A549 (cell line): Measurements from ENCODE around the gene PPAN. TPM values are rescaled to one million over a fixed set of nuclear protein-coding genes. Genes with fewer than 3 reads are reported as not detected.

Source experiments
- ATAC-seq, 2 experiments: fragments of 200-7000 bp in 1 of 2; fragments of >200 bp in 1 of 2; cut with Nextera tagmentation in 1 of 2; cut with Tn5 transposase in 1 of 2; 3 replicates each; pipeline versions ENCODE4 v1.8.0 to v1.9.1; 2018 to 2020; ENCODE audit warnings: mild to moderate bottlenecking in 1 of 2, moderate library complexity in 1 of 2
- CTCF ChIA-PET: fragments of 300-600 bp; sonication (Branson Sonifier 250); formaldehyde crosslinking; extraction: SDS; loops from one replicate; lab custom pipeline; 2021; ENCODE audit warnings: antibody characterized with exemption, inconsistent platforms; lab: Yijun Ruan, JAX
- POLR2A ChIA-PET: fragments of 350-600 bp; formaldehyde crosslinking; extraction: SDS; loops from one replicate; lab custom pipeline; 2021; ENCODE audit warnings: antibody characterized with exemption, inconsistent platforms; lab: Yijun Ruan, JAX
- DNase-seq, 2 experiments: peaks; one replicate each; pipeline versions ENCODE4 v3.0.0 to v3.0.0-alpha.2; 2011 to 2016; ENCODE audit warnings: low read depth in 1 of 2, low spot score in 1 of 2
- FAIRE-seq: peaks from 2 replicates; lab custom pipeline; 2011; peaks lifted over from hg19 to GRCh38; lab: Jason Lieb, UNC
- H3K27ac ChIP-seq, 2 experiments: fragments of >200 bp; sonication (Bioruptor Twin); formaldehyde crosslinking; 3 replicates each; pipeline ENCODE4 v1.5.1; 2016 to 2017
- H3K4me1 ChIP-seq: fragments of >200 bp; sonication (Bioruptor Twin); formaldehyde crosslinking; 3 replicates; pipeline ENCODE4 v1.6.1; 2016
- H3K4me2 ChIP-seq: fragments of >200 bp; sonication (Bioruptor Twin); formaldehyde crosslinking; 3 replicates; pipeline ENCODE4 v1.6.1; 2016
- H3K4me3 ChIP-seq: fragments of >200 bp; sonication (Bioruptor Twin); formaldehyde crosslinking; 3 replicates; pipeline ENCODE4 v1.5.1; 2016
- H3K9me3 ChIP-seq: fragments of >200 bp; sonication (Bioruptor Twin); formaldehyde crosslinking; 3 replicates; pipeline ENCODE4 v1.6.1; 2016
- BCL3 ChIP-seq: fragments of >200 bp; sonication (Bioruptor Twin); formaldehyde crosslinking; IDR thresholded peaks from 3 replicates; pipeline ENCODE4 v1.6.1; 2016
- BHLHE40 ChIP-seq: IDR thresholded peaks from 2 replicates; pipeline ENCODE4 v1.6.1; 2012; ENCODE audit warnings: low read depth, low read length, inconsistent platforms
- CBX8 ChIP-seq: fragments of 200-600 bp; sonication (generic); IDR thresholded peaks from 2 replicates; pipeline ENCODE4 v1.6.1; 2016
- CEBPB ChIP-seq, 2 experiments: fragments of >200 bp in 1 of 2; sonication (Bioruptor Twin) in 1 of 2; formaldehyde crosslinking in 1 of 2; IDR thresholded peaks; 2 replicates each; pipeline ENCODE4 v1.6.1; 2012 to 2016
- EHF ChIP-seq: fragments of 250-450 bp; sonication (Bioruptor Pico); IDR thresholded peaks from 2 replicates; pipeline ENCODE4 v1.5.0; 2020; ENCODE audit warnings: mild to moderate bottlenecking
- EHMT2 ChIP-seq: fragments of 200-600 bp; sonication (generic); IDR thresholded peaks from 2 replicates; pipeline ENCODE4 v1.6.1; 2016; ENCODE audit warnings: antibody characterized with exemption, low read depth, mild to moderate bottlenecking, moderate library complexity
- ELK1 ChIP-seq: fragments of 150-350 bp; IDR thresholded peaks from 2 replicates; pipeline ENCODE4 v1.6.1; 2014; ENCODE audit warnings: low read depth, mild to moderate bottlenecking, low read length
- ESRRA ChIP-seq: fragments of 150-350 bp; IDR thresholded peaks from 2 replicates; pipeline ENCODE4 v1.6.1; 2014; ENCODE audit warnings: mild to moderate bottlenecking, low read length, borderline replicate concordance
- HEYL ChIP-seq: fragments of 250-450 bp; sonication (Bioruptor Pico); IDR thresholded peaks from 2 replicates; pipeline ENCODE4 v1.8.0; 2021; ENCODE audit warnings: mild to moderate bottlenecking, moderate library complexity
- HOXA7 ChIP-seq: fragments of 250-450 bp; sonication (Bioruptor Pico); IDR thresholded peaks from 2 replicates; pipeline ENCODE4 v1.5.0; 2020; ENCODE audit warnings: mild to moderate bottlenecking, moderate library complexity
- JUN ChIP-seq, 2 experiments: fragments of >200 bp; sonication (Bioruptor Twin); formaldehyde crosslinking; IDR thresholded peaks; 2 replicates in 1 of 2; 3 replicates in 1 of 2; pipeline ENCODE4 v1.6.1; 2016 to 2017
- JUNB ChIP-seq: fragments of >200 bp; sonication (Bioruptor Twin); formaldehyde crosslinking; IDR thresholded peaks from 2 replicates; pipeline ENCODE4 v1.6.1; 2016
- KDM1A ChIP-seq: fragments of 200-600 bp; sonication (generic); IDR thresholded peaks from 2 replicates; pipeline ENCODE4 v1.6.1; 2016; ENCODE audit warnings: low read depth, mild to moderate bottlenecking
- MAFK ChIP-seq: fragments of 450-650 bp; IDR thresholded peaks from 2 replicates; pipeline ENCODE4 v1.6.1; 2014; ENCODE audit not compliant: partially characterized antibody
- MAZ ChIP-seq: fragments of 150-350 bp; IDR thresholded peaks from 2 replicates; pipeline ENCODE4 v1.6.1; 2014; ENCODE audit warnings: antibody characterized with exemption, low read depth, low read length, borderline replicate concordance
- NR3C1 ChIP-seq: fragments of >200 bp; sonication (Bioruptor Twin); formaldehyde crosslinking; IDR thresholded peaks from 3 replicates; pipeline ENCODE4 v1.6.1; 2017
- PBX3 ChIP-seq: IDR thresholded peaks from 2 replicates; pipeline ENCODE4 v1.6.1; 2012
- RARB ChIP-seq: fragments of 250-450 bp; sonication (Bioruptor Pico); IDR thresholded peaks from 2 replicates; pipeline ENCODE4 v1.8.0; 2021; ENCODE audit warnings: mild to moderate bottlenecking, moderate library complexity
- REST ChIP-seq: fragments of 200-600 bp; sonication (generic); IDR thresholded peaks from 2 replicates; pipeline ENCODE4 v1.6.1; 2016; ENCODE audit warnings: antibody characterized with exemption, mild to moderate bottlenecking, moderate library complexity
- ZNF302 ChIP-seq: fragments of 250-450 bp; sonication (Bioruptor Pico); IDR thresholded peaks from 2 replicates; pipeline ENCODE4 v1.9.0; 2021; ENCODE audit warnings: inconsistent platforms, mild to moderate bottlenecking, moderate library complexity
- WGBS: methylation state at CpG from one replicate; pipeline ENCODE4 v1.1.6; 2017; ENCODE audit errors: missing lambda C conversion rate; 5-methylcytosine and 5-hydroxymethylcytosine counted together
- polyA plus RNA-seq, 4 experiments: library from polyadenylated mRNA; depleted of rRNA in 3 of 4; stranded (reverse); fragments of >200 nt; fragmentation: RNase III in 1 of 4; extraction: RNeasy Plus Mini Kit Qiagen cat#74134 plus additional on column Dnase treatment in 1 of 4; gene quantifications; 2 replicates in 3 of 4; 3 replicates in 1 of 4; pipeline ENCODE4 v1.2.3, GENCODE V29; 2011 to 2017

The PPAN gene
- polyA plus RNA-seq, 2 of the 4 experiments (the other 2 are of a cell fraction): 26.6 to 65.0 TPM

GRCh38 chr19:10137751-10138682 is 31.9 kb downstream of the PPAN start:
- CTCF ChIA-PET: interaction anchor here (0.6 to 2.5 kb wide), 4 partner anchors 9 to 180 kb away, joined by 3 to 7 read pairs (median 5); no protein-coding TSS in a partner anchor
- Histone ChIP-seq H3K4me1 (no peaks in the 10 kb centered on the region), H3K9me3 (no peaks in the 10 kb centered on the region), H3K4me3 (no peak overlapping the region), H3K27ac (no peak overlapping the region), H3K4me2 (no peak overlapping the region)
- no peak for DNase-seq
- no peak for FAIRE-seq
- POLR2A ChIA-PET: no interaction called here
- 89% methylated on average over 15 of the region's 38 CpGs for WGBS
- no peak; a peak in 2 of 6 replicates for ATAC-seq
- no peak for TF ChIP-seq EHF (CRISPR knock-in tag)
- TF ChIP-seq JUNB: no peak
- TF ChIP-seq HOXA7 (CRISPR knock-in tag): no peak
- TF ChIP-seq BHLHE40: no peak
- TF ChIP-seq BCL3: no peak
- no peak for TF ChIP-seq EHMT2
- no peak for TF ChIP-seq ESRRA
- TF ChIP-seq RARB: no peak

GRCh38 chr19:10138879-10139795 is 33.0 kb downstream of the PPAN start:
- 89% methylated on average over 12 of the region's 27 CpGs for WGBS
- H3K9me3 ChIP-seq: no peaks in the 10 kb centered on the region
- no peak overlapping the region for H3K4me3 ChIP-seq
- no peak for TF ChIP-seq ZNF302 (CRISPR knock-in tag)
- TF ChIP-seq JUN (IDR thresholded peaks at IDR 0.05): no peak
- TF ChIP-seq, all 56 proteins: peak for 0
- FAIRE-seq (no peak), DNase-seq (no peak), ATAC-seq (no peak; a peak in 1 of 6 replicates)
- no peaks in the 10 kb centered on the region for H3K4me1 ChIP-seq
- CTCF ChIA-PET: interaction anchor here (0.7 to 2.5 kb wide), 2 partner anchors 10 to 252 kb away, joined by 3 to 7 read pairs; no protein-coding TSS in a partner anchor
- POLR2A ChIA-PET: no interaction called here
- H3K27ac ChIP-seq: no peak overlapping the region
- no peak overlapping the region for H3K4me2 ChIP-seq

GRCh38 chr19:10139952-10140351 is 33.8 kb downstream of the PPAN start:
- DNase-seq (no peak), ATAC-seq (no peak), FAIRE-seq (no peak)
- Histone ChIP-seq H3K4me2 (no peak overlapping the region), H3K27ac (no peak overlapping the region), H3K4me3 (no peak overlapping the region), H3K9me3 (no peaks in the 10 kb centered on the region), H3K4me1 (no peaks in the 10 kb centered on the region)
- POLR2A ChIA-PET: no interaction called here
- CTCF ChIA-PET: interaction anchor here (2.5 kb wide), 1 partner anchor 11 kb away, joined by 7 read pairs; no protein-coding TSS in a partner anchor
- TF ChIP-seq MAFK: no peak
- no peak for TF ChIP-seq RARB
- WGBS: 97% methylated on average over 16 of the region's 23 CpGs

GRCh38 chr19:10141479-10141878 is 35.3 kb downstream of the PPAN start:
- Histone ChIP-seq H3K9me3 (no peaks in the 10 kb centered on the region), H3K27ac (no peak overlapping the region), H3K4me1 (no peaks in the 10 kb centered on the region), H3K4me3 (no peak overlapping the region), H3K4me2 (no peak overlapping the region)
- no peak for TF ChIP-seq REST
- no peak for TF ChIP-seq CBX8
- TF ChIP-seq JUN (IDR thresholded peaks at IDR 0.05): no peak
- TF ChIP-seq CEBPB (IDR thresholded peaks at IDR 0.05): no peak
- TF ChIP-seq HEYL (CRISPR knock-in tag): no peak
- TF ChIP-seq KDM1A: no peak
- no peak for TF ChIP-seq ELK1
- TF ChIP-seq PBX3: no peak
- no peak for TF ChIP-seq MAZ
- TF ChIP-seq NR3C1: no peak
- no peak for FAIRE-seq
- 91% methylated on average over 13 of the region's 13 CpGs for WGBS
- no peak for DNase-seq
- ATAC-seq: no peak
- CTCF ChIA-PET: interaction anchor here (0.5 to 1.3 kb wide), 2 partner anchors 21 to 288 kb away, joined by 4 read pairs; no protein-coding TSS in a partner anchor
- POLR2A ChIA-PET: no interaction called here
